IMR-90 (cell line): Measurements from ENCODE around the gene ABTB1. TPM values are rescaled to one million over a fixed set of nuclear protein-coding genes. Genes with fewer than 3 reads are reported as not detected.

Experiments
- MAZ ChIP-seq: IDR thresholded peaks from 2 replicates; pipeline ENCODE4 v1.6.1; 2012; ENCODE audit warnings: low read depth, mild to moderate bottlenecking, low read length, improper control_type of control experiment, moderate library complexity, borderline replicate concordance
- polyA plus RNA-seq, 3 experiments: library from polyadenylated mRNA; depleted of rRNA; stranded (reverse); fragments of >200 nt; gene quantifications; 2 replicates each; pipeline ENCODE4 v1.2.3, GENCODE V29; 2012; ENCODE audit warnings: low replicate concordance in 1 of 3
- total RNA-seq: library from RNA; depleted of rRNA; stranded (reverse); fragments of >200 nt; gene quantifications from 2 replicates; pipeline ENCODE4 v1.2.3, GENCODE V29; 2012
- TF ChIP-seq, protein P1 (sequence below): fragments of 150-350 bp; IDR thresholded peaks from 2 replicates; pipeline ENCODE4 v1.6.1; 2016; ENCODE audit warnings: low read depth, mild to moderate bottlenecking, low read length, moderate library complexity, borderline replicate concordance

Gene ABTB1
- total and polyA plus RNA-seq, 2 of the 4 experiments (the other 2 are of a cell fraction) = 3.2 to 23.0 TPM

- TF ChIP-seq, protein P1, sequence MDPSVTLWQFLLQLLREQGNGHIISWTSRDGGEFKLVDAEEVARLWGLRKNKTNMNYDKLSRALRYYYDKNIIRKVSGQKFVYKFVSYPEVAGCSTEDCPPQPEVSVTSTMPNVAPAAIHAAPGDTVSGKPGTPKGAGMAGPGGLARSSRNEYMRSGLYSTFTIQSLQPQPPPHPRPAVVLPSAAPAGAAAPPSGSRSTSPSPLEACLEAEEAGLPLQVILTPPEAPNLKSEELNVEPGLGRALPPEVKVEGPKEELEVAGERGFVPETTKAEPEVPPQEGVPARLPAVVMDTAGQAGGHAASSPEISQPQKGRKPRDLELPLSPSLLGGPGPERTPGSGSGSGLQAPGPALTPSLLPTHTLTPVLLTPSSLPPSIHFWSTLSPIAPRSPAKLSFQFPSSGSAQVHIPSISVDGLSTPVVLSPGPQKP = no peak
- no peak for TF ChIP-seq MAZ
These were observed 43.0 kb upstream of the ABTB1 start (continued) for GRCh38 chr3:127629467-127630403.
